Tibial nerve (tissue), 4 donors: ENCODE results near the gene DDX3X.

Experiments
- CTCF ChIP-seq, 5 experiments: fragments of 200-600 bp in 3 of 5; fragments of 450-650 bp in 2 of 5; sonication (generic) in 3 of 5; IDR thresholded peaks; one replicate each; pipeline ENCODE4 v1.5.1; 2016 to 2019; ENCODE audit warnings: antibody characterized with exemption in 5 of 5, mild to moderate bottlenecking in 3 of 5, moderate library complexity in 2 of 5
- EP300 ChIP-seq, 2 donors: sonication (generic); formaldehyde crosslinking; IDR thresholded peaks; one replicate each; pipeline ENCODE4 v1.6.1; 2017; ENCODE audit warnings: antibody characterized with exemption in 2 of 2, mild to moderate bottlenecking in 1 of 2
- POLR2A ChIP-seq, 2 donors: fragments of 450-650 bp; IDR thresholded peaks; one replicate each; pipeline ENCODE4 v1.6.1; 2017; ENCODE audit warnings: antibody characterized with exemption in 2 of 2, mild to moderate bottlenecking in 2 of 2, moderate library complexity in 2 of 2

GRCh38 chrX:41352329-41352838 lies 18.4 kb downstream of the DDX3X start:
- TF ChIP-seq CTCF (IDR thresholded peaks at IDR 0.05) (no peak), POLR2A (IDR thresholded peaks at IDR 0.05) (no peak), EP300 (IDR thresholded peaks at IDR 0.05) (no peak)
